ENCODE measurements around the gene CES3. TPM values are rescaled to one million over a fixed set of nuclear protein-coding genes. Genes with fewer than 3 reads are reported as not detected.

CES3 gene
- total RNA-seq, 2 experiments from 2014 or later, result 2.1 to 2.9 TPM

GRCh38 chr16:67023689-67024088 is 62.6 kb downstream of the CES3 start:
- no peak for TF ChIP-seq CTCF (IDR thresholded peaks at IDR 0.05)
- H3K4me1 Mint-ChIP-seq (ENCODE audit: low read depth), result peaks cover 19% of the 10 kb centered on the region
- no peaks in the 10 kb centered on the region for H3K27me3 Mint-ChIP-seq
- H3K9me3 Mint-ChIP-seq, result no peaks in the 10 kb centered on the region
- no peak for ATAC-seq
- ChIA-PET CTCF (interaction anchor here (2.6 to 9.1 kb wide), 2 partner anchors 45 to 133 kb away, joined by 8 to 187 read pairs; partner anchors contain the start of genes B3GNT9, FBXL8 and TRADD), POLR2A (interaction anchor here (1.4 kb wide), 1 partner anchor 10 kb away, joined by 4 read pairs; no protein-coding TSS in a partner anchor)
- H3K36me3 Mint-ChIP-seq (ENCODE audit: low read depth), result no peaks in the 10 kb centered on the region
- H3K27ac Mint-ChIP-seq, result no peak overlapping the region
- intact Hi-C loops (cut with micrococcal nuclease), result no loop called here
- H3K4me3 Mint-ChIP-seq, result no peak overlapping the region
- DNase-seq, result no peak

Other genes with a start within 250 kb of the CES3 start
- 10 to 100 TPM; 35.0 to 39.5 TPM for gene DYNC1LI2, start 209.7 kb upstream of the CES3 start, total RNA-seq
- gene TERB1, start 159.7 kb upstream of the CES3 start, total RNA-seq, result under 1 TPM in 1 of 2 experiments, not detected in 1; 0.14 TPM
- 100 to 1,000 TPM; 115 to 123 TPM for gene NAE1, start 130.3 kb upstream of the CES3 start, total RNA-seq
- under 1 TPM in 1 of 2 experiments, not detected in 1; 0.27 TPM for gene CA7, start 116.9 kb upstream of the CES3 start, total RNA-seq
- 10 to 100 TPM; 31.2 to 38.1 TPM for gene PDP2, start 80.8 kb upstream of the CES3 start, total RNA-seq
- gene CDH16, start 42.4 kb upstream of the CES3 start, total RNA-seq, result not detected
- gene RRAD, start 35.7 kb upstream of the CES3 start, total RNA-seq, result 1 to 10 TPM in 1 of 2 experiments, under 1 TPM in 1; 0.61 to 1.1 TPM
- 100 to 1,000 TPM; 150 to 162 TPM for gene CIAO2B, start 26.9 kb upstream of the CES3 start, total RNA-seq
- 10 to 100 TPM; 24.7 to 24.9 TPM for gene CES2, start 25.8 kb upstream of the CES3 start, total RNA-seq
- 1 to 10 TPM; 4.5 to 5.9 TPM for gene CES4A, start 27.3 kb downstream of the CES3 start, total RNA-seq
- gene CBFB, start 67.9 kb downstream of the CES3 start, total RNA-seq, result 100 to 1,000 TPM; 111 to 114 TPM
- 10 to 100 TPM; 11.3 to 14.0 TPM for gene PHAF1, start 148.7 kb downstream of the CES3 start, total RNA-seq
- gene B3GNT9, start 189.7 kb downstream of the CES3 start, total RNA-seq, result 1 to 10 TPM; 2.1 to 2.5 TPM
- gene TRADD, start 198.6 kb downstream of the CES3 start, total RNA-seq, result 10 to 100 TPM; 28.4 to 31.2 TPM
- gene FBXL8, start 198.7 kb downstream of the CES3 start, total RNA-seq, result 10 to 100 TPM; 27.1 to 28.6 TPM
- 10 to 100 TPM; 56.0 to 73.3 TPM for gene HSF4, start 203.5 kb downstream of the CES3 start, total RNA-seq
- 10 to 100 TPM; 24.5 to 25.3 TPM for gene NOL3, start 209.3 kb downstream of the CES3 start, total RNA-seq
- 10 to 100 TPM; 49.5 to 49.9 TPM for gene MATCAP1, start 222.7 kb downstream of the CES3 start, total RNA-seq
- gene EXOC3L1, start 228.9 kb downstream of the CES3 start, total RNA-seq, result under 1 TPM in 1 of 2 experiments, not detected in 1; 0.23 TPM
- gene E2F4, start 230.9 kb downstream of the CES3 start, total RNA-seq, result 100 to 1,000 TPM; 104 to 105 TPM
- 1 to 10 TPM; 5.0 to 5.6 TPM for gene ELMO3, start 237.9 kb downstream of the CES3 start, total RNA-seq

Measured in activated CD8-positive, alpha-beta T cell treated with anti-CD3 and anti-CD28 coated beads for 36 hours (primary cell).